SK-N-MC (cell line): Measurements from ENCODE around the gene ASPDH.

ENCODE experiments used
- EZH2 ChIP-seq: fragments of 200-600 bp; sonication (generic); IDR thresholded peaks from one replicate; pipeline ENCODE4 v1.6.1; 2017; ENCODE audit warnings: antibody characterized with exemption
- FOXP2 ChIP-seq: optimal IDR thresholded peaks from 2 replicates; pipeline ENCODE3; 2011; ENCODE audit warnings: mild to moderate bottlenecking, moderate library complexity; ENCODE audit not compliant: insufficient read depth; ENCODE audit errors: extremely low read length, control extremely low read depth
- POLR2AphosphoS5 ChIP-seq: IDR thresholded peaks from 2 replicates; pipeline ENCODE4 v1.6.1; 2012; ENCODE audit warnings: mild to moderate bottlenecking, low read depth, low read length, borderline replicate concordance

DNA sequence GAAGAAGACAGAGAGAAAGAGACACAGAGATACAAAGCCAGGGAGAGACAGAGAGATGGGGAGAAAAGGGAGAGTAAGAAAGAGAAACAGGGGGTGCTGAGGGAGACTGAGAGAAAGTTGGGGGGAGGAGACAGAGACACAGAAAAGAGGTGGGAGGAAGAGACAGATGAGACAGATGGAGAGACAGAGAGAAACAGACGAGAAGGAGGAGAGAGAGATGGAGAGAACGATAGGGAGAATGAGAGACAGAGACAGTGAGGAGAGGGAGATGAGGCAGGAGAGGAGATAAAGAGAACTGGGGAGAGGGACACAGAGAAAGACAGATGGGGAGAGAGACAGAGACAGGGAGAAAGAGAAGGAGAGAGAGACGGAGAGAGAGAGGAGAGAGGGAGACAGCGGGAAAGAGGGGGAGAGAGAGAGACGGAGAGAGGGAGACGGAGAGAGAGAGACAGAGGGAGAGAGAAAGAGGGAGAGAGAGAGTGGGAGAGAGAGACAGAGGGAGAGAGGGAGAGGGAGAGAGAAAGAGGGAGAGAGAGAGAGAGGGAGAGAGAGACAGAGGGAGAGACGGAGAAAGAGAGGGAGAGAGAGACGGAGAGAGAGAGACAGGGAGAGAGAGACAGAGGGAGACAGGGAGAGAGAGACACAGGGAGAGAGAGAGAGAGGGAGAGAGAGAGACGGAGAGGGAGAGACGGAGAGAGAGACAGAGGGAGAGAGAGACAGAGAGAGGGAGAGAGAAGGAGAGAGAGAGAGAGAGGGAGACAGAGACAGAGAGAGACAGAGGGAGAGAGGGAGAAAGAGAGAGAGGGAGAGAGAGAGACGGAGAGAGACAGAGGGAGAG, 15.3 kb downstream of the ASPDH start:
- TF ChIP-seq EZH2 (no peak), POLR2AphosphoS5 (no peak), FOXP2 (no peak)
